Astrocyte (in vitro differentiated cells and primary cell): ENCODE results near the gene GLIS2. TPM values are rescaled to one million over a fixed set of nuclear protein-coding genes. Genes with fewer than 3 reads are reported as not detected.

Experiments used
- DNase-seq: peaks from one replicate; pipeline ENCODE4 v3.0.0-alpha.2; 2010; ENCODE audit warnings: low read depth
- FAIRE-seq: peaks from 2 replicates; lab custom pipeline; 2011; peaks lifted over from hg19 to GRCh38; lab: Jason Lieb, UNC
- H2AFZ ChIP-seq: 2 replicates; pipeline ENCODE4 v1.6.0; 2012; ENCODE audit warnings: low read depth, low read length, inconsistent platforms
- H3K27ac ChIP-seq: 2 replicates; pipeline ENCODE4 v1.5.1; 2011; ENCODE audit warnings: low read depth, low read length, inconsistent platforms
- H3K27me3 ChIP-seq: 2 replicates; pipeline ENCODE4 v1.6.0; 2011; ENCODE audit warnings: low read length, inconsistent platforms; ENCODE audit not compliant: insufficient read depth
- H3K36me3 ChIP-seq: 2 replicates; pipeline ENCODE4 v1.5.1; 2011; ENCODE audit warnings: low read length, inconsistent platforms; ENCODE audit not compliant: insufficient read depth
- H3K4me1 ChIP-seq: 2 replicates; pipeline ENCODE4 v1.5.1; 2011; ENCODE audit warnings: low read length, inconsistent platforms; ENCODE audit not compliant: insufficient read depth
- H3K4me2 ChIP-seq: 2 replicates; pipeline ENCODE4 v1.6.0; 2012; ENCODE audit warnings: low read length, inconsistent platforms
- H3K4me3 ChIP-seq: 2 replicates; pipeline ENCODE4 v1.5.1; 2011; ENCODE audit warnings: low read depth, mild to moderate bottlenecking, low read length, inconsistent platforms; ENCODE audit not compliant: insufficient read depth
- H3K79me2 ChIP-seq: 2 replicates; pipeline ENCODE4 v1.6.0; 2012; ENCODE audit warnings: mild to moderate bottlenecking, low read length, inconsistent platforms; ENCODE audit not compliant: insufficient read depth
- H3K9ac ChIP-seq: 2 replicates; pipeline ENCODE4 v1.6.0; 2012; ENCODE audit warnings: mild to moderate bottlenecking, low read length, inconsistent platforms
- H3K9me3 ChIP-seq: 2 replicates; pipeline ENCODE4 v1.5.1; 2012; ENCODE audit warnings: low read depth, mild to moderate bottlenecking, low read length, inconsistent platforms; ENCODE audit not compliant: insufficient read depth
- H4K20me1 ChIP-seq: 2 replicates; pipeline ENCODE4 v1.6.0; 2012; ENCODE audit warnings: low read length, inconsistent platforms; ENCODE audit not compliant: insufficient read depth
- H3K27ac Mint-ChIP-seq: one replicate; pipeline ENCODE4 v1.8.0; 2021; ENCODE audit warnings: mild to moderate bottlenecking, mixed read lengths; ENCODE audit not compliant: unreplicated experiment
- H3K27me3 Mint-ChIP-seq: one replicate; pipeline ENCODE4 v1.8.0; 2021; ENCODE audit warnings: low read depth, mixed read lengths; ENCODE audit not compliant: unreplicated experiment
- H3K36me3 Mint-ChIP-seq: one replicate; pipeline ENCODE4 v1.8.0; 2021; ENCODE audit warnings: low read depth, mixed read lengths; ENCODE audit not compliant: unreplicated experiment
- H3K4me1 Mint-ChIP-seq: one replicate; pipeline ENCODE4 v1.8.0; 2021; ENCODE audit warnings: low read depth, mixed read lengths; ENCODE audit not compliant: unreplicated experiment
- H3K4me3 Mint-ChIP-seq: one replicate; pipeline ENCODE4 v1.8.0; 2021; ENCODE audit warnings: mild to moderate bottlenecking, moderate library complexity, mixed read lengths; ENCODE audit not compliant: unreplicated experiment
- H3K9me3 Mint-ChIP-seq: one replicate; pipeline ENCODE4 v1.8.0; 2021; ENCODE audit warnings: mild to moderate bottlenecking, mixed read lengths; ENCODE audit not compliant: unreplicated experiment
- CTCF ChIP-seq: IDR thresholded peaks from 2 replicates; pipeline ENCODE4 v1.5.1; 2011; ENCODE audit warnings: low read depth, mild to moderate bottlenecking, inconsistent platforms, low read length, moderate library complexity; ENCODE audit not compliant: insufficient read depth
- EZH2 ChIP-seq: IDR thresholded peaks from 2 replicates; pipeline ENCODE4 v1.6.1; 2012; ENCODE audit warnings: mild to moderate bottlenecking, low read length, inconsistent platforms; ENCODE audit not compliant: insufficient read depth
- total RNA-seq: library from RNA; stranded (reverse); gene quantifications from 2 replicates; pipeline ENCODE4 v1.2.1, GENCODE V29; 2021

GLIS2 gene
- total RNA-seq, 1 donor from 2014 or later: 18.9 TPM

GRCh38 chr16:4288148-4288921 lies 27.5 kb upstream of the GLIS2 start:
- peaks cover 19% of the 10 kb centered on the region for H3K4me1 ChIP-seq
- DNase-seq (peak; percentile 50), FAIRE-seq (no peak)
- H3K79me2 ChIP-seq: no peaks in the 10 kb centered on the region
- no peak overlapping the region for H3K27ac ChIP-seq
- TF ChIP-seq CTCF: peak; percentile 63
- TF ChIP-seq EZH2: no peak
- H3K27me3 ChIP-seq: no peaks in the 10 kb centered on the region
- Mint-ChIP-seq H3K36me3 (peaks cover 4% of the 10 kb centered on the region), H3K27me3 (peaks cover 3% of the 10 kb centered on the region), H3K27ac (peak overlapping the region; percentile 18), H3K9me3 (no peaks in the 10 kb centered on the region), H3K4me1 (peaks cover 19% of the 10 kb centered on the region), H3K4me3 (no peak overlapping the region)
- no peak overlapping the region for H3K4me3 ChIP-seq
- H3K9me3 ChIP-seq: no peaks in the 10 kb centered on the region
- no peaks in the 10 kb centered on the region for H4K20me1 ChIP-seq
- no peak overlapping the region for H2AFZ ChIP-seq
- peak overlapping the region; percentile 38 for H3K4me2 ChIP-seq
- no peak overlapping the region for H3K9ac ChIP-seq
- no peaks in the 10 kb centered on the region for H3K36me3 ChIP-seq

- TF ChIP-seq CTCF (no peak), EZH2 (no peak)
- no peak overlapping the region for H3K27ac ChIP-seq
- H3K9me3 ChIP-seq: no peaks in the 10 kb centered on the region
- Mint-ChIP-seq H3K9me3 (no peaks in the 10 kb centered on the region), H3K4me1 (peaks cover 23% of the 10 kb centered on the region), H3K27ac (peak overlapping the region; percentile 78), H3K27me3 (no peaks in the 10 kb centered on the region), H3K36me3 (no peaks in the 10 kb centered on the region), H3K4me3 (no peak overlapping the region)
- H3K4me2 ChIP-seq: no peak overlapping the region
- no peaks in the 10 kb centered on the region for H3K79me2 ChIP-seq
- DNase-seq: peak; percentile 47
- no peaks in the 10 kb centered on the region for H4K20me1 ChIP-seq
- no peak overlapping the region for H2AFZ ChIP-seq
- peak overlapping the region; percentile 6 for H3K9ac ChIP-seq
- FAIRE-seq: no peak
- no peaks in the 10 kb centered on the region for H3K27me3 ChIP-seq
- no peaks in the 10 kb centered on the region for H3K36me3 ChIP-seq
- peaks cover 24% of the 10 kb centered on the region for H3K4me1 ChIP-seq
- no peak overlapping the region for H3K4me3 ChIP-seq
Measured at GRCh38 chr16:4290236-4290830, 25.5 kb upstream of the GLIS2 start.

GRCh38 chr16:4291699-4292098 lies 24.2 kb upstream of the GLIS2 start:
- Mint-ChIP-seq H3K4me1 (peaks cover 26% of the 10 kb centered on the region), H3K9me3 (no peaks in the 10 kb centered on the region), H3K27ac (no peak overlapping the region), H3K4me3 (peak overlapping the region; percentile 57), H3K36me3 (no peaks in the 10 kb centered on the region), H3K27me3 (no peaks in the 10 kb centered on the region)
- no peaks in the 10 kb centered on the region for H3K9me3 ChIP-seq
- FAIRE-seq: no peak
- TF ChIP-seq EZH2 (no peak), CTCF (no peak)
- H3K79me2 ChIP-seq: no peaks in the 10 kb centered on the region
- H3K4me3 ChIP-seq: no peak overlapping the region
- H4K20me1 ChIP-seq: no peaks in the 10 kb centered on the region
- no peaks in the 10 kb centered on the region for H3K36me3 ChIP-seq
- peaks cover 24% of the 10 kb centered on the region for H3K4me1 ChIP-seq
- H3K9ac ChIP-seq: no peak overlapping the region
- H2AFZ ChIP-seq: no peak overlapping the region
- no peak for DNase-seq
- H3K27me3 ChIP-seq: no peaks in the 10 kb centered on the region
- H3K27ac ChIP-seq: no peak overlapping the region
- H3K4me2 ChIP-seq: no peak overlapping the region
